SK-MEL-5 (cell line): ENCODE data around the gene KIF23. TPM values are rescaled to one million over a fixed set of nuclear protein-coding genes. Genes with fewer than 3 reads are reported as not detected.

Source experiments
- DNase-seq: peaks from one replicate; pipeline ENCODE4 v3.0.0-alpha.2; 2016; ENCODE audit warnings: low read depth, low spot score
- in situ Hi-C: cut with HindIII; loops from 2 replicates; pipeline ENCODE4 v1.10.0; 2016; ENCODE audit warnings: low sequenced_read_pairs, high pct_unique_total_duplicates, low pct_unique_long_range_greater_than_20kb
- small RNA-seq, 2 experiments: library from RNA; depleted of rRNA; stranded (forward); fragments of <200 nt; gene quantifications; one replicate each; pipeline ENCODE3, GENCODE V24; 2014
- total RNA-seq: library from RNA; depleted of rRNA; stranded (reverse); fragments of >200 nt; shearing (Covaris generic); gene quantifications from 2 replicates; pipeline ENCODE4 v1.2.3, GENCODE V29; 2014; rRNA removed

Gene KIF23
- total RNA-seq, 1 experiment from 2014 or later, result 63.0 TPM

- no peak for DNase-seq
- in situ Hi-C loops, result no loop called here
These were observed 82.9 kb downstream of the KIF23 start for GRCh38 chr15:69497076-69497475.

- no peak for DNase-seq
- in situ Hi-C loops, result no loop called here
These were observed 83.5 kb downstream of the KIF23 start for GRCh38 chr15:69497667-69498066.

Small RNA genes lying within 50 kb of the gene (small RNA-seq; reads per million reads assigned to genes)
- gene RF00012, result 0 to 0.12 reads per million in 2 experiments

Other genes with a start within 250 kb of the KIF23 start
- 2.3 and 2.4 TPM in 2 replicates for gene PAQR5, start 115.4 kb upstream of the KIF23 start, total RNA-seq
- gene RPLP1, start 38.5 kb downstream of the KIF23 start, total RNA-seq, result 136 and 195 TPM in 2 replicates